Middle frontal gyrus (tissue), 1 donor: ENCODE data around the gene LRP1-AS.

Experiments used
- DNase-seq: peaks from one replicate; pipeline ENCODE4 v3.0.0-alpha.2; 2015; ENCODE audit warnings: low spot score; ENCODE audit errors: extremely low spot score

Gene LRP1-AS

GRCh38 chr12:57142121-57142520 lies 5.3 kb downstream of the LRP1-AS start:
- no peak for DNase-seq

GRCh38 chr12:57141249-57141648 lies 6.2 kb downstream of the LRP1-AS start:
- no peak for DNase-seq

GRCh38 chr12:57139796-57140649 lies 7.4 kb downstream of the LRP1-AS start:
- DNase-seq = no peak

GRCh38 chr12:57138526-57139272 lies 8.7 kb downstream of the LRP1-AS start:
- no peak for DNase-seq

- peak; percentile 40 for DNase-seq
Observed at GRCh38 chr12:57135527-57136326, 11.7 kb downstream of the LRP1-AS start.

- no peak for DNase-seq
Observed at GRCh38 chr12:57134949-57135348, 12.5 kb downstream of the LRP1-AS start.

GRCh38 chr12:57133916-57134315 lies 13.5 kb downstream of the LRP1-AS start:
- DNase-seq = no peak

- no peak for DNase-seq
Observed at GRCh38 chr12:57133013-57133569, 14.3 kb downstream of the LRP1-AS start.

- DNase-seq = no peak
Observed at GRCh38 chr12:57131896-57132744, 15.3 kb downstream of the LRP1-AS start.

- no peak for DNase-seq
Observed at GRCh38 chr12:57130941-57131340, 16.5 kb downstream of the LRP1-AS start.

GRCh38 chr12:57129889-57130288 lies 17.5 kb downstream of the LRP1-AS start:
- no peak for DNase-seq

GRCh38 chr12:57129321-57129842 lies 18.0 kb downstream of the LRP1-AS start:
- DNase-seq = no peak

GRCh38 chr12:57128519-57129247 lies 18.7 kb downstream of the LRP1-AS start:
- DNase-seq = no peak

GRCh38 chr12:57127726-57128518 lies 19.5 kb downstream of the LRP1-AS start, which contains the start of gene LRP1:
Gene LRP1 (plus strand): TSS chr12:57128483. CDS start chr12:57128965, 482 bp downstream.
- DNase-seq = peak; percentile 72

- no peak for DNase-seq
Observed at GRCh38 chr12:57127101-57127725, 20.2 kb downstream of the LRP1-AS start.

- DNase-seq = no peak
Observed at GRCh38 chr12:57126561-57126960, 20.9 kb downstream of the LRP1-AS start.

- DNase-seq = no peak
Observed at GRCh38 chr12:57126061-57126460, 21.4 kb downstream of the LRP1-AS start.

GRCh38 chr12:57124261-57124877 lies 23.1 kb downstream of the LRP1-AS start:
- peak; percentile 70 for DNase-seq
